ENCODE data around the gene POFUT2. TPM values are rescaled to one million over a fixed set of nuclear protein-coding genes. Genes with fewer than 3 reads are reported as not detected.

POFUT2 gene
- total RNA-seq, 2 experiments from 2014 or later, result 56.6 to 57.2 TPM

DNA sequence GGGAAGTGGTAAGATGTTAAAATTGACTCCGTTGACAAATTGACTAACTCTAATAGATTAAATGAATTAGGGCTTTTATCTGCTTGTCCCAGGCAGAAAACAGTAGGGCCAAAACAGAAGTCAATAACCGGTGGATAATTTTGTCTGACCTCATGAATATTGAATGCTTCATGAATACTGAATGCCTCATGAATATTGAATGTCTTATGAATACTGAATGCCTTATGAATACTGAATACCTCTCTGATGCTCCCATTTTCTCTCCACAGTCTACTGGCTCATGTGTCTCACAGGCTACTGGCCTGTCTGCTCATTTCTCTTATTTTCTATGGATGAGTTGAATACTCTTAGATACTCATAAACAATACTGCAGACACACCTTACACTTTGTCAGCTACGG, 56.0 kb downstream of the POFUT2 start:
- Histone ChIP-seq H3K27ac (ENCODE audit: low read depth in 1 of 2, low read length in 2 of 2) (no peak overlapping the region), H3K27me3 (ENCODE audit: control insufficient read depth in 1 of 2, insufficient read depth in 2 of 2, low read length in 2 of 2) (peaks cover 11 to 15% of the 10 kb centered on the region in 2 experiments), H3K9me3 (ENCODE audit: control insufficient read depth in 1 of 2, insufficient read depth in 1 of 2, low read length in 2 of 2) (peaks cover 0 to 3% of the 10 kb centered on the region in 2 experiments), H3K36me3 (ENCODE audit: insufficient read depth, low read length) (no peaks in the 10 kb centered on the region), H3K4me1 (ENCODE audit: insufficient read depth, low read length) (peaks cover 36% of the 10 kb centered on the region), H3K4me3 (ENCODE audit: low read length) (no peak overlapping the region)
- DNase-seq (no peak), ATAC-seq (ENCODE audit: poor library complexity) (no peak)
- H3K4me3 Mint-ChIP-seq, result no peak overlapping the region
- no peak for TF ChIP-seq CTCF (IDR thresholded peaks at IDR 0.05)
- H3K27ac Mint-ChIP-seq, result no peak overlapping the region
- peaks cover 11% of the 10 kb centered on the region for H3K27me3 Mint-ChIP-seq
- peaks cover 26% of the 10 kb centered on the region for H3K4me1 Mint-ChIP-seq (ENCODE audit: low read depth)
- ChIA-PET POLR2A (interaction anchor here (0.6 kb wide), 1 partner anchor 43 kb away, joined by 3 read pairs; no protein-coding TSS in a partner anchor), CTCF (no interaction called here)
- intact Hi-C loops (cut with DNase I, micrococcal nuclease), result no loop called here
- H3K36me3 Mint-ChIP-seq (ENCODE audit: low read depth), result no peaks in the 10 kb centered on the region
- H3K9me3 Mint-ChIP-seq, result no peaks in the 10 kb centered on the region

DNA sequence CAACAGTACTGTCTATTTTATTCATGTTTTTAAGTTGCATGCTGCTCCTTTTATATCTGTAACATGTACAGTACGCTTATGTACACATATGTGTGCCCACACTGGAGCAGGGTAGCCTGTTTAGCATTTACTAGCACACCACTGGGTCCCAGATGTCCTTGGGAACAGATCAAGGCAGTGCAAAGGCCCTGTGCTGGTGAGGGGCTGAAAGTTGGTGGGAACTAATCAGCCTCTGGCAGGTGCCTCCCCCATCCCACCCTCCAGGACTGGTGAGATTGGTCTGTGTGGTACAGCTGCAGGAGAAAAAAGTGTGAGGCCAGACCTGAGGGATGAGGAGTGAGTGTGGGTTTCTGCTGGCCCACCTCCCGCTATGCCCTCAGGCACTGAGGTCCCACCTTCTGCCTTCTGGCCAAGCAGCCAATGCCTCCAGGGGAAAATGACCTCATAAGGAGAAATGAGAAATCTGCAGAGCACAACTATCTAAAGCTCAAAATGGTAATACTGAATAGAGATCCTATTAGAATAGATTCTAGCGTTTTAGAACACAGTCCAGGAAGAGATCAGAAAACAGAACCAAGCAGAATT, 58.9 kb downstream of the POFUT2 start:
- Mint-ChIP-seq H3K36me3 (ENCODE audit: low read depth) (no peaks in the 10 kb centered on the region), H3K4me1 (ENCODE audit: low read depth) (peaks cover 55% of the 10 kb centered on the region), H3K4me3 (no peak overlapping the region), H3K9me3 (no peaks in the 10 kb centered on the region), H3K27me3 (no peaks in the 10 kb centered on the region), H3K27ac (peak overlapping the region; percentile 83)
- intact Hi-C loops (cut with DNase I, micrococcal nuclease), result no loop called here
- H3K36me3 ChIP-seq (ENCODE audit: insufficient read depth, low read length), result no peaks in the 10 kb centered on the region
- ATAC-seq (ENCODE audit: poor library complexity) (no peak), DNase-seq (no peak)
- no peak overlapping the region for H3K4me3 ChIP-seq (ENCODE audit: low read length)
- peaks cover 0 to 3% of the 10 kb centered on the region in 2 experiments for H3K9me3 ChIP-seq (ENCODE audit: control insufficient read depth in 1 of 2, insufficient read depth in 1 of 2, low read length in 2 of 2)
- H3K27ac ChIP-seq (ENCODE audit: low read depth in 1 of 2, low read length in 2 of 2), result no peak overlapping the region
- H3K4me1 ChIP-seq (ENCODE audit: insufficient read depth, low read length), result peaks cover 53% of the 10 kb centered on the region
- ChIA-PET CTCF (no interaction called here), POLR2A (no interaction called here)
- H3K27me3 ChIP-seq (ENCODE audit: control insufficient read depth in 1 of 2, insufficient read depth in 2 of 2, low read length in 2 of 2), result no peaks in the 10 kb centered on the region
- TF ChIP-seq CTCF (IDR thresholded peaks at IDR 0.05), result no peak

GRCh38 chr21:45228171-45228641, 59.5 kb downstream of the POFUT2 start:
- Mint-ChIP-seq H3K4me1 (ENCODE audit: low read depth) (peaks cover 55% of the 10 kb centered on the region), H3K36me3 (ENCODE audit: low read depth) (no peaks in the 10 kb centered on the region), H3K4me3 (peak overlapping the region; percentile 74), H3K9me3 (no peaks in the 10 kb centered on the region), H3K27me3 (no peaks in the 10 kb centered on the region), H3K27ac (peak overlapping the region; percentile 83)
- ChIA-PET POLR2A (interaction anchor here (0.7 kb wide), 1 partner anchor 14 kb away, joined by 4 read pairs; no protein-coding TSS in a partner anchor), CTCF (no interaction called here)
- DNase-seq, result peak in 13 of 14 experiments; percentile 14 to 89 (median 57)
- Histone ChIP-seq H3K36me3 (ENCODE audit: insufficient read depth, low read length) (no peaks in the 10 kb centered on the region), H3K27me3 (ENCODE audit: control insufficient read depth in 1 of 2, insufficient read depth in 2 of 2, low read length in 2 of 2) (no peaks in the 10 kb centered on the region), H3K4me1 (ENCODE audit: insufficient read depth, low read length) (peaks cover 53% of the 10 kb centered on the region), H3K4me3 (ENCODE audit: low read length) (no peak overlapping the region), H3K27ac (ENCODE audit: low read depth in 1 of 2, low read length in 2 of 2) (no peak overlapping the region), H3K9me3 (ENCODE audit: control insufficient read depth in 1 of 2, insufficient read depth in 1 of 2, low read length in 2 of 2) (peaks cover 0 to 3% of the 10 kb centered on the region in 2 experiments)
- TF ChIP-seq CTCF (IDR thresholded peaks at IDR 0.05), result no peak
- intact Hi-C loops (cut with DNase I, micrococcal nuclease), result no loop called here
- peak; percentile 42 for ATAC-seq (ENCODE audit: poor library complexity)
